ENCODE data around the gene HOXC4.

DNA sequence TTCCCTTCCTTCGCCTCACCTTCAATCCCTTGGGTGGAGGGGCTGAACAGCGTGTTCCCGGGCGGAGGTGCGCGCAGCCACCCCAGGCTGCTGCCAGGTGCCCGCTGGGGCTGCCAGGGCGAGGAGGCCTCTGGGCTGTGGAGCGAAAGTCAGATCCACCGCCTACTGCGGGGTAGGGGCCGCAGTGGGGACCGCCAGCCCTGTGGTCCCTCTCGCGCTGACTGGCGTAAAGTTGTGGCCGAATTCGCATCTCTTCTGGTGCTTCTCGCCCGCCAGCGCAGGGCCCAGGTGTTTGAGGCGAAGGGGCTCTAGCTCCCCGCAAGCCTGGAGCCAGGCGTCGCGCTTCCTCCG is 6.9 kb upstream of the HOXC4 start:
- TF ChIP-seq POLR2A (IDR thresholded peaks at IDR 0.05; ENCODE audit: low read length) (no peak), CTCF (IDR thresholded peaks at IDR 0.05) (no peak), EP300 (IDR thresholded peaks at IDR 0.05) (no peak), RNF2 (IDR thresholded peaks at IDR 0.05; ENCODE audit: borderline replicate concordance, low read depth) (no peak), MAZ (IDR thresholded peaks at IDR 0.05; ENCODE audit: borderline replicate concordance, low read depth, low read length) (no peak), MAFK (IDR thresholded peaks at IDR 0.05; ENCODE audit: partially characterized antibody) (no peak), KDM1A (IDR thresholded peaks at IDR 0.05; ENCODE audit: low read depth) (no peak), ESRRA (IDR thresholded peaks at IDR 0.05; ENCODE audit: borderline replicate concordance, low read length) (no peak), RFX5 (IDR thresholded peaks at IDR 0.05) (no peak), HOXA7 (CRISPR knock-in tag; IDR thresholded peaks at IDR 0.05) (no peak), HDAC2 (IDR thresholded peaks at IDR 0.05) (no peak), REST (IDR thresholded peaks at IDR 0.05) (no peak)

Measured in A549 (cell line).